Measurements from ENCODE around the gene TSPAN11.

TSPAN11 gene

GRCh38 chr12:30973830-30974229 lies 47.3 kb downstream of the TSPAN11 start:
- DNase-seq (ENCODE audit: low read depth), result no peak
- no peak overlapping the region for H3K4me3 ChIP-seq (ENCODE audit: low read depth, low read length)
- TF ChIP-seq, protein P1, sequence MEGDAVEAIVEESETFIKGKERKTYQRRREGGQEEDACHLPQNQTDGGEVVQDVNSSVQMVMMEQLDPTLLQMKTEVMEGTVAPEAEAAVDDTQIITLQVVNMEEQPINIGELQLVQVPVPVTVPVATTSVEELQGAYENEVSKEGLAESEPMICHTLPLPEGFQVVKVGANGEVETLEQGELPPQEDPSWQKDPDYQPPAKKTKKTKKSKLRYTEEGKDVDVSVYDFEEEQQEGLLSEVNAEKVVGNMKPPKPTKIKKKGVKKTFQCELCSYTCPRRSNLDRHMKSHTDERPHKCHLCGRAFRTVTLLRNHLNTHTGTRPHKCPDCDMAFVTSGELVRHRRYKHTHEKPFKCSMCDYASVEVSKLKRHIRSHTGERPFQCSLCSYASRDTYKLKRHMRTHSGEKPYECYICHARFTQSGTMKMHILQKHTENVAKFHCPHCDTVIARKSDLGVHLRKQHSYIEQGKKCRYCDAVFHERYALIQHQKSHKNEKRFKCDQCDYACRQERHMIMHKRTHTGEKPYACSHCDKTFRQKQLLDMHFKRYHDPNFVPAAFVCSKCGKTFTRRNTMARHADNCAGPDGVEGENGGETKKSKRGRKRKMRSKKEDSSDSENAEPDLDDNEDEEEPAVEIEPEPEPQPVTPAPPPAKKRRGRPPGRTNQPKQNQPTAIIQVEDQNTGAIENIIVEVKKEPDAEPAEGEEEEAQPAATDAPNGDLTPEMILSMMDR (IDR thresholded peaks at IDR 0.05; ENCODE audit: low read depth, low read length, missing control alignments), result no peak
- in situ Hi-C loops (cut with HindIII; ENCODE audit: low sequenced_read_pairs), result loop anchor here (5.0 kb wide), 1 partner anchor 37 kb away; no protein-coding TSS in a partner anchor

GRCh38 chr12:30974746-30975500 lies 48.4 kb downstream of the TSPAN11 start:
- in situ Hi-C loops (cut with HindIII; ENCODE audit: low sequenced_read_pairs), result loop anchor here (5.0 kb wide), 1 partner anchor 38 kb away; no protein-coding TSS in a partner anchor
- no peak for DNase-seq (ENCODE audit: low read depth)
- TF ChIP-seq, protein P1 (IDR thresholded peaks at IDR 0.05; ENCODE audit: low read depth, low read length, missing control alignments), result no peak

GRCh38 chr12:30975581-30975980 lies 49.0 kb downstream of the TSPAN11 start:
- DNase-seq (ENCODE audit: low read depth), result no peak
- in situ Hi-C loops (cut with HindIII; ENCODE audit: low sequenced_read_pairs), result no loop called here
- H3K4me3 ChIP-seq (ENCODE audit: low read depth, low read length), result no peak overlapping the region
- TF ChIP-seq, protein P1 (IDR thresholded peaks at IDR 0.05; ENCODE audit: low read depth, low read length, missing control alignments), result no peak

More at GRCh38 chr12:30974746-30975500, 48.4 kb downstream of the TSPAN11 start:
- H3K4me3 ChIP-seq (ENCODE audit: low read depth, low read length), result no peak overlapping the region

GRCh38 chr12:30976206-30976605 lies 49.7 kb downstream of the TSPAN11 start:
- TF ChIP-seq, protein P1 (IDR thresholded peaks at IDR 0.05; ENCODE audit: low read depth, low read length, missing control alignments), result no peak
- no peak for DNase-seq (ENCODE audit: low read depth)
- in situ Hi-C loops (cut with HindIII; ENCODE audit: low sequenced_read_pairs), result no loop called here
- no peak overlapping the region for H3K4me3 ChIP-seq (ENCODE audit: low read depth, low read length)

- DNase-seq (ENCODE audit: low read depth), result no peak
- TF ChIP-seq, protein P1 (IDR thresholded peaks at IDR 0.05; ENCODE audit: low read depth, low read length, missing control alignments), result no peak
- in situ Hi-C loops (cut with HindIII; ENCODE audit: low sequenced_read_pairs), result no loop called here
- no peak overlapping the region for H3K4me3 ChIP-seq (ENCODE audit: low read depth, low read length)
Measured at GRCh38 chr12:30977124-30977523, 50.6 kb downstream of the TSPAN11 start.

- H3K4me3 ChIP-seq (ENCODE audit: low read depth, low read length), result no peak overlapping the region
- no peak for DNase-seq (ENCODE audit: low read depth)
- TF ChIP-seq, protein P1 (IDR thresholded peaks at IDR 0.05; ENCODE audit: low read depth, low read length, missing control alignments), result no peak
- in situ Hi-C loops (cut with HindIII; ENCODE audit: low sequenced_read_pairs), result no loop called here
Measured at GRCh38 chr12:30977537-30978349, 51.2 kb downstream of the TSPAN11 start.

All from astrocyte of the cerebellum (primary cell).